Heart left ventricle (tissue), 16 donors: Measurements from ENCODE around the gene USH1C. TPM values are rescaled to one million over a fixed set of nuclear protein-coding genes. Genes with fewer than 3 reads are reported as not detected.

Source experiments
- ATAC-seq, 4 donors: fragments of 200-7000 bp; cut with Tn5 transposase; one replicate each; pipeline ENCODE4 v1.9.1; 2020 to 2022; ENCODE audit warnings: moderate library complexity in 4 of 4, mild to moderate bottlenecking in 3 of 4, moderate number of reproducible peaks in 1 of 4
- DNase-seq, 5 donors: peaks; one replicate each; pipeline ENCODE4 v3.0.0-alpha.2; 2020
- H3K27ac ChIP-seq, 12 donors: fragments of 200-600 bp; sonication (generic) in 4 of 12; one replicate each; pipeline versions ENCODE4 v1.5.0 to v1.8.0; 2016 to 2022; ENCODE audit warnings: mild to moderate bottlenecking in 2 of 12
- H3K27me3 ChIP-seq, 9 donors: fragments of 200-600 bp; sonication (generic) in 2 of 9; one replicate each; pipeline versions ENCODE4 v1.5.1 to v1.8.0; 2016 to 2022; ENCODE audit warnings: mild to moderate bottlenecking in 3 of 9
- H3K36me3 ChIP-seq, 9 donors: fragments of 200-600 bp; sonication (generic) in 2 of 9; one replicate each; pipeline versions ENCODE4 v1.5.0 to v1.8.0; 2018 to 2022; ENCODE audit warnings: mild to moderate bottlenecking in 2 of 9
- H3K4me1 ChIP-seq, 12 donors: fragments of 200-600 bp; sonication (generic) in 4 of 12; one replicate each; pipeline versions ENCODE4 v1.5.0 to v1.8.0; 2016 to 2022; ENCODE audit warnings: mild to moderate bottlenecking in 3 of 12
- H3K4me3 ChIP-seq, 12 donors: fragments of 200-600 bp; sonication (generic) in 4 of 12; one replicate each; pipeline versions ENCODE4 v1.5.0 to v1.8.0; 2017 to 2022; ENCODE audit warnings: mild to moderate bottlenecking in 9 of 12, moderate library complexity in 4 of 12
- H3K9me3 ChIP-seq, 12 donors: fragments of 200-600 bp; sonication (generic) in 4 of 12; one replicate each; pipeline versions ENCODE4 v1.5.0 to v1.8.0; 2016 to 2022; ENCODE audit warnings: mild to moderate bottlenecking in 1 of 12
- POLR2A ChIP-seq, 2 donors: fragments of 450-650 bp; IDR thresholded peaks; one replicate each; pipeline ENCODE4 v1.6.1; 2017; ENCODE audit warnings: antibody characterized with exemption in 2 of 2, mild to moderate bottlenecking in 2 of 2, moderate library complexity in 2 of 2
- WGBS, 4 donors: extraction: QIAGEN DNeasy Blood & Tissue Kit in 2 of 4; methylation state at CpG; one replicate each; pipeline versions ENCODE4 v1.1.5 to v1.1.7; 2013 to 2018; 5-methylcytosine and 5-hydroxymethylcytosine counted together
- intact Hi-C, 10 donors: fragments of 100-400 bp; cut with DNase I; formaldehyde crosslinking; loops; one replicate each; pipeline versions ENCODE4 v1.11.1 to v1.14.2; 2022
- polyA plus RNA-seq, 2 donors: library from polyadenylated mRNA; stranded (reverse); fragments of 200-250 nt; gene quantifications; one replicate each; pipeline ENCODE4 v1.2.3, GENCODE V29; 2013
- total RNA-seq, 9 donors: library from RNA; depleted of rRNA in 2 of 9; stranded (reverse); fragments of >200 nt in 2 of 9; fragmentation: NEBNext Ultra II Directional in 3 of 9; extraction: Animal tissue kit (Norgen Biotek cat#: 25700) in 3 of 9; gene quantifications; one replicate each; pipeline versions ENCODE4 v1.1.0 to v1.2.4, GENCODE V29; 2016 to 2023
- TF ChIP-seq, protein P1 (sequence below), 12 donors: fragments of 200-600 bp; sonication (generic) in 4 of 12; IDR thresholded peaks; one replicate each; pipeline versions ENCODE4 v1.5.0 to v1.8.0; 2018 to 2022; ENCODE audit warnings: antibody characterized with exemption in 12 of 12, mild to moderate bottlenecking in 5 of 12
- donor health status: ischemic (EF 13 %, LVEDD 7.1; RV severe dilation, severe dysfunction).
- donor health status: healthy with polysubstance abuse.
- donor health status: DM: no; HTN: yes; CAD: no.
- donor health status: DM: no; HTN: no; CAD: no.
- donor health status: ischemic (EF 25% LVEDD 6.9; RV normal size, moderate dysfunction).
- donor health status: ischemic (EF 25% LVEDD 5.7; RV mildly dilated, moderate dysfunction).
- donor health status: healthy.
- donor health status: DM: yes; HTN: yes; CAD: no.
- donor health status: ischemic (EF 35%, LVEDD 5.7; RV mildly dilated, moderate dysfunction).
- donor health status: nonischemic (EF 11% LVEDD 7.7; RV severe dilation, severe dysfunction).
- donor health status: DM: yes; HTN: yes; CAD: no.
- donor health status: PGD.
- donor health status: ischemic (EF 29% LVEDD 5.4; RV normal size, mild dysfunction).
- donor health status: nonischemic (EF 23%, LVEDD 6.1; RV moderate dilation, normal function).

Gene USH1C
- total and polyA plus RNA-seq, 11 donors, result 0.06 to 0.23 (median 0.16) TPM; not detected in 8

- Histone ChIP-seq H3K36me3 (no peaks in the 10 kb centered on the region), H3K4me1 (peaks cover 0 to 11% (median 0%) of the 10 kb centered on the region in 12 donors), H3K4me3 (no peak overlapping the region), H3K9me3 (no peaks in the 10 kb centered on the region), H3K27ac (no peak overlapping the region), H3K27me3 (peaks cover 0 to 9% (median 0%) of the 10 kb centered on the region in 9 donors)
- no peak for TF ChIP-seq POLR2A (IDR thresholded peaks at IDR 0.05)
- TF ChIP-seq, protein P1, sequence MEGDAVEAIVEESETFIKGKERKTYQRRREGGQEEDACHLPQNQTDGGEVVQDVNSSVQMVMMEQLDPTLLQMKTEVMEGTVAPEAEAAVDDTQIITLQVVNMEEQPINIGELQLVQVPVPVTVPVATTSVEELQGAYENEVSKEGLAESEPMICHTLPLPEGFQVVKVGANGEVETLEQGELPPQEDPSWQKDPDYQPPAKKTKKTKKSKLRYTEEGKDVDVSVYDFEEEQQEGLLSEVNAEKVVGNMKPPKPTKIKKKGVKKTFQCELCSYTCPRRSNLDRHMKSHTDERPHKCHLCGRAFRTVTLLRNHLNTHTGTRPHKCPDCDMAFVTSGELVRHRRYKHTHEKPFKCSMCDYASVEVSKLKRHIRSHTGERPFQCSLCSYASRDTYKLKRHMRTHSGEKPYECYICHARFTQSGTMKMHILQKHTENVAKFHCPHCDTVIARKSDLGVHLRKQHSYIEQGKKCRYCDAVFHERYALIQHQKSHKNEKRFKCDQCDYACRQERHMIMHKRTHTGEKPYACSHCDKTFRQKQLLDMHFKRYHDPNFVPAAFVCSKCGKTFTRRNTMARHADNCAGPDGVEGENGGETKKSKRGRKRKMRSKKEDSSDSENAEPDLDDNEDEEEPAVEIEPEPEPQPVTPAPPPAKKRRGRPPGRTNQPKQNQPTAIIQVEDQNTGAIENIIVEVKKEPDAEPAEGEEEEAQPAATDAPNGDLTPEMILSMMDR (IDR thresholded peaks at IDR 0.05), result no peak
- intact Hi-C loops, result no loop called here
- no peak for DNase-seq
- ATAC-seq, result no peak
- 49 to 74% (median 54%) methylated on average over 5 of the region's 5 CpGs for WGBS, 4 donors
Observed at GRCh38 chr11:17489751-17490150, 54.5 kb downstream of the USH1C start.

- WGBS, 4 donors, result 77 to 94% (median 87%) methylated on average over 1 of the region's 1 CpG
- Histone ChIP-seq H3K9me3 (peaks cover 0 to 6% (median 0%) of the 10 kb centered on the region in 12 donors), H3K27me3 (peaks cover 0 to 11% (median 0%) of the 10 kb centered on the region in 9 donors), H3K27ac (no peak overlapping the region), H3K4me3 (no peak overlapping the region), H3K4me1 (peaks cover 0 to 11% (median 0%) of the 10 kb centered on the region in 12 donors), H3K36me3 (no peaks in the 10 kb centered on the region)
- no peak for TF ChIP-seq POLR2A (IDR thresholded peaks at IDR 0.05)
- TF ChIP-seq, protein P1 (IDR thresholded peaks at IDR 0.05), result no peak
- intact Hi-C loops, result no loop called here
- ATAC-seq (no peak), DNase-seq (no peak)
Observed at GRCh38 chr11:17488563-17488962, 55.7 kb downstream of the USH1C start.

GRCh38 chr11:17486646-17487045 lies 57.6 kb downstream of the USH1C start:
- intact Hi-C loops, result no loop called here
- Histone ChIP-seq H3K27me3 (peaks cover 0 to 9% (median 0%) of the 10 kb centered on the region in 9 donors), H3K4me1 (peaks cover 0 to 11% (median 0%) of the 10 kb centered on the region in 12 donors), H3K27ac (no peak overlapping the region), H3K9me3 (peaks cover 0 to 6% (median 0%) of the 10 kb centered on the region in 12 donors), H3K36me3 (no peaks in the 10 kb centered on the region), H3K4me3 (no peak overlapping the region)
- TF ChIP-seq, protein P1 (IDR thresholded peaks at IDR 0.05), result no peak
- no peak for TF ChIP-seq POLR2A (IDR thresholded peaks at IDR 0.05)
- DNase-seq, result no peak
- ATAC-seq, result no peak
- 78 to 92% (median 90%) methylated on average over 5 of the region's 5 CpGs for WGBS, 4 donors

GRCh38 chr11:17483505-17483904 lies 60.7 kb downstream of the USH1C start:
- peaks cover 0 to 8% (median 0%) of the 10 kb centered on the region in 12 donors for H3K4me1 ChIP-seq
- TF ChIP-seq, protein P1 (IDR thresholded peaks at IDR 0.05), result no peak
- TF ChIP-seq POLR2A (IDR thresholded peaks at IDR 0.05), result no peak
- 69 to 76% (median 71%) methylated on average over 2 of the region's 2 CpGs for WGBS, 4 donors
- intact Hi-C loops, result no loop called here
- H3K9me3 ChIP-seq, result peaks cover 0 to 6% (median 0%) of the 10 kb centered on the region in 12 donors
- ATAC-seq (no peak), DNase-seq (no peak)
- peaks cover 0 to 12% (median 0%) of the 10 kb centered on the region in 9 donors for H3K27me3 ChIP-seq
- H3K36me3 ChIP-seq, result no peaks in the 10 kb centered on the region
- no peak overlapping the region for H3K4me3 ChIP-seq
- H3K27ac ChIP-seq, result no peak overlapping the region
